ENCODE data around the gene TMEM125.

The TMEM125 gene

GRCh38 chr1:43307458-43308158, 37.8 kb downstream of the TMEM125 start:
- DNase-seq: no peak

DNA sequence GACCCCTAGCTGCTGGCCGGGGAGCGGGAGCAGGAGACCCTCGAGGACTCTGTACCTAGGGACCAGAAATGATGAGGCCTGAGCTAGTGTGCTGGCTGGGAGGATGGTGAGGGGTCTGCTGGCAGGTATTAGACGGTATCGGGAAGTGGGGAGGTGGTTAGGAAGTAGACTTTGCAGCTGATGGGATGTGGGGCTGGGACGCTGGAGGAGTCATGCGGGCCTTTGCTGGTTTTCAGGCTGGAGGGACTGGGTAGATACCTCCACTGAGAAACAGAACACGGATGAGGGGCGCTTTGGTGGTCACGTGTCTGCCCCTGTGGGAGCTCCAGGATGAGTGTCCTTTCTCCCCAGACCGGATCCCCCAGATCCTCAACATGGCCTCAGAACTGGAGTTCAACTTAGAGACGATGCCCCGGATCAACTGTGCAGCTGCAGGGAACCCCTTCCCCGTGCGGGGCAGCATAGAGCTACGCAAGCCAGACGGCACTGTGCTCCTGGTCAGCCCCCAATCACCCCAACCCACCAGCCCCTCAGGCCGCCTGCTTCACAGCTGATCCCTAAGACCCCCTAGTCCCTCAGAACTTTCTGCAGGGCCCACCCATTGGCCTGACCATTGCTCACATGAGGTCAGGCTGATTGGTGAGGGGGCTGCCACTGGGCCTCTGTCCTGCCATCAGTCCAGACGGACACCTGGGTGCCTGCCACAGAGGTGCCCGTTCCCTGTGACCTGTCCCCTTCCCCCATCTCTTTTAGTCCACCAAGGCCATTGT, 39.0 kb downstream of the TMEM125 start:
- DNase-seq: no peak

GRCh38 chr1:43309405-43310025, 39.7 kb downstream of the TMEM125 start:
- DNase-seq: no peak

DNA sequence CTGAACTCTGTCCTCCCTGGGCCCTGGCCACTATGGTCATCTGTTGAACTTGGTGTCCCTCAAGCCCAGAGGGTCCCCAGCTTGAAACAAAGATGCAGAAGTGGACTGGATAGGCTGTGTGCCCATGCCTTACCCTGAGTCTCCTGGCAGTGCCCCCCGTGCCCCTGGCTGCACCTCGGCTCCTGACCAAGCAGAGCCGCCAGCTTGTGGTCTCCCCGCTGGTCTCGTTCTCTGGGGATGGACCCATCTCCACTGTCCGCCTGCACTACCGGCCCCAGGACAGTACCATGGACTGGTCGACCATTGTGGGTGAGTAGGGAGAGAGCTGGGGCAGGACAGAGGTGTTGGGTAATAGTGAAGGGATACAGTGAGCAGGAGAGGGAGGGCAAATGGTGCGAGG, 41.7 kb downstream of the TMEM125 start:
- no peak for DNase-seq

DNA sequence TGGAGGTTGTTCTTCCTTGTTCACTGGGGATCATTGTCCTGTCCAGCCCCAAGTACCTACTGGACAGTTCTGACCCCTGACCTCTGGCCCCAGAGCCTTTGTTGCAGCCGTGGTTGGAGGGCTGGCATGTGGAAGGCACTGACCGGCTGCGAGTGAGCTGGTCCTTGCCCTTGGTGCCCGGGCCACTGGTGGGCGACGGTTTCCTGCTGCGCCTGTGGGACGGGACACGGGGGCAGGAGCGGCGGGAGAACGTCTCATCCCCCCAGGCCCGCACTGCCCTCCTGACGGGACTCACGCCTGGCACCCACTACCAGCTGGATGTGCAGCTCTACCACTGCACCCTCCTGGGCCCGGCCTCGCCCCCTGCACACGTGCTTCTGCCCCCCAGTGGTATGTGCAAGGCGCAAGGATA, 42.4 kb downstream of the TMEM125 start:
- DNase-seq: no peak

GRCh38 chr1:43312663-43313515, 43.1 kb downstream of the TMEM125 start:
- no peak for DNase-seq

GRCh38 chr1:43313771-43314170, 44.0 kb downstream of the TMEM125 start:
- DNase-seq: no peak

- DNase-seq: no peak
Observed at GRCh38 chr1:43314233-43314632, 44.5 kb downstream of the TMEM125 start.

- DNase-seq: peak in 36 of 56 donors; percentile 7 to 69 (median 40)
Observed at GRCh38 chr1:43315481-43315880, 45.7 kb downstream of the TMEM125 start.

DNA sequence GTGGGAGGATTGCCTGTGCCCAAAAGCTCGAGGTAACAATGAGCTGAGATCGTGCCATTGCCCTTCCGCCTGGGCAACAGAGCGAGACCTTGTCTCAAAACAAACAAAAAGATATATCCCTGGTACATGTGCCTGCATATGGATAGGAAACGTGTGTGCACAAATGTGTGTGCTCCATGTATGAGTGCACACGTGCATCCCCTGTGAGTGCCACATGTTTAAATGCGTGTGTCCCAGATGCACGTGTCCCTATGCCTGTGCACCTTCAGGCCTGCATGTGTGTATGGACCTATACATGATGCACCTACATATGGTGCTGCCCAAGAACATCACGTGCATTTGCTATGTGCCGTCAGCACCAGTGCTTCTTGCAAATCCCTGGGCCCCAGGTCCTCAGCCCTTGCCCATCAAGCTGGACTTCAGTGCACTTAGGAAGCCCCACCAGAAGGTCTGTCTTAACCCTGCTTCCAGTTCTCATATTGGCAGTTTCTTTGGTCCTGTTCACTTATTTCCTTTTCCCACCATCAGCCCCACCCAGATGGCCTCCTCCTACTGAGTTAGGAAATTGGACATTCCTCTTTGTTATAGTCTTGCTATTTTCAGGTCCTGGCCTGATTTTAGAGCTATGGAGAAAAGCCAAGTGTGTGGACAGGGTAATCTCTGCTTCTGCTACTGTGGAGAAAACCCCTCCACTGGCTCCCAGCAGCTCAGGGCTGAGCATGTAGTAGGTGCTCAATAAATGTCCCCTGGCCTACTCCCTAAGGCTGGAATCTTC, 46.4 kb downstream of the TMEM125 start:
- DNase-seq: no peak

- DNase-seq: no peak
Observed at GRCh38 chr1:43316738-43317520, 47.1 kb downstream of the TMEM125 start.

DNA sequence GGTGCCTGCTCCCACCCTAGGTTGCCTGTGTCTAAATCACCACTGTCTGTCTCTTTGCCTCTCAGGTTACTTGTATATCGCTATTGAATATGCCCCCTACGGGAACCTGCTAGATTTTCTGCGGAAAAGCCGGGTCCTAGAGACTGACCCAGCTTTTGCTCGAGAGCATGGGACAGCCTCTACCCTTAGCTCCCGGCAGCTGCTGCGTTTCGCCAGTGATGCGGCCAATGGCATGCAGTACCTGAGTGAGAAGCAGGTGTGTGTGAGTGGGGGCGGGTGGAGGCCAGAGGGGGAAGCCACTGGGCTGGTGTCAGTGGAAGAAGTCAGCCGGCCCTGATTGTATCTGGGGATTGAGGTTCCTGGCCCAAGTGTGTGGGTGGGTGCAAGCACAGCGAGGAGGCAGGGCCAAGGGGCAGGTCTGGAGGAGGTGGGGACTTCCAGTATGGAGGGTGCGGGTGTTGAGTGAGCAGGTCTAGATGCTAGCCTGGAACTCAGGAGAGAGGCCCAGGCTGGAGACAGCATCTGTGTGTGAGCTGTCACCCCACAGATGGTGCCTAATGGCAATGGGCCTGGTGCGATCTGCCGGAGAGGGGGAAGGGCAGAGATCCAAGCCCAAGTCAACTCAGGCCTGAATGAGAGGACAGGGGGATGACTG, 48.2 kb downstream of the TMEM125 start:
- peak in 47 of 56 donors; percentile 13 to 82 (median 54) for DNase-seq

- DNase-seq: no peak
Observed at GRCh38 chr1:43318831-43319230, 49.0 kb downstream of the TMEM125 start.

GRCh38 chr1:43319288-43319687, 49.5 kb downstream of the TMEM125 start:
- no peak for DNase-seq

DNA sequence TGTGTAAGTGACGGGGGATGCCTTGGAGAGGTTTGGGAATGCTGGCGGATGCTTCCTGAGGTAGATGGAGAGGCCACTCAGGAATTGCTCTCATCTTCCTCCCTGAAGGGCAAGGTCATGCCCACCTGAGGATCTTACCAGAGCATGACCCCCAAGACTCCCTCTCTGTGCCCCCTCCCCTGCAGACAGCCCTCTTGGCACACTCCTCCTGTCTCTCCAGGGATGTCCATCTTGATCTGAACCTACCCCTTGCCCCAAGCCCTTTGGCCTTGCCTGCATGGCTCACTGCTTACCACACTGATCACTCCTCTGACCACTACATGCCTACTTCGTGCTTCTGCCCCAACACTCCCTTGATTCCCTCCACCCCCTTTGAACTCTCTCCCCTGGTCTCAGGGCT, 50.0 kb downstream of the TMEM125 start:
- DNase-seq: no peak

DNA sequence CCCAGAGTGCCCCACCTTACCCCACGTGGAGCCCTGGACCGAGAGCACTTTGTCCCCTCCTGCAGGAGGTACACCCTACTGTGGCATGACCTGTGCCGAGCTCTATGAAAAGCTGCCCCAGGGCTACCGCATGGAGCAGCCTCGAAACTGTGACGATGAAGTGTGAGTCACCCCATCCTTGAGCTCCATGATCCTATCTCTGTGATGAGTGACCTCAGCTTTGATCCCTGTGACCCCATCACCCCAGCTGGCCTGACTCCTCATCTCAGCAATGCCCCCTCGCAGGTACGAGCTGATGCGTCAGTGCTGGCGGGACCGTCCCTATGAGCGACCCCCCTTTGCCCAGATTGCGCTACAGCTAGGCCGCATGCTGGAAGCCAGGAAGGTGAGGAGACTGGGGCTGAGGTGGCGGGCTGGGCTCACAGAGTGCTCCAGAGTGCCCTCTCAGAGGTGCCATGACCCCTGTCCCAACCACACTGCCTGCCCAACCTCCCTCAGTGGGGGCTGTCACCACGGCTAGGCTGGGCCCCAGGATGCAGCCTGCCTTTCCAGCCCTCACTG, 51.6 kb downstream of the TMEM125 start:
- no peak for DNase-seq

DNA sequence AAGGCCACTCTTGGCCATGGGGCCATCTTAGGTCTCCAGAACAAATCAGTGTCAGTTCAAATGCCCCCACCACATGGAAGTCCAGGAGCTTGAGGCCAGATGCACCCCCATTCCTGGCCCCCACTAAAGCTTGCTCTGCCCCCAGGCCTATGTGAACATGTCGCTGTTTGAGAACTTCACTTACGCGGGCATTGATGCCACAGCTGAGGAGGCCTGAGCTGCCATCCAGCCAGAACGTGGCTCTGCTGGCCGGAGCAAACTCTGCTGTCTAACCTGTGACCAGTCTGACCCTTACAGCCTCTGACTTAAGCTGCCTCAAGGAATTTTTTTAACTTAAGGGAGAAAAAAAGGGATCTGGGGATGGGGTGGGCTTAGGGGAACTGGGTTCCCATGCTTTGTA, 52.7 kb downstream of the TMEM125 start:
- DNase-seq: no peak
